Measurements from ENCODE around the gene APLNR. TPM values are rescaled to one million over a fixed set of nuclear protein-coding genes. Genes with fewer than 3 reads are reported as not detected.
A peak's percentile ranks its signal among the peaks of the same experiment; 100 is the strongest.

Gene APLNR
- polyA plus RNA-seq, 3 donors, result not detected

DNA sequence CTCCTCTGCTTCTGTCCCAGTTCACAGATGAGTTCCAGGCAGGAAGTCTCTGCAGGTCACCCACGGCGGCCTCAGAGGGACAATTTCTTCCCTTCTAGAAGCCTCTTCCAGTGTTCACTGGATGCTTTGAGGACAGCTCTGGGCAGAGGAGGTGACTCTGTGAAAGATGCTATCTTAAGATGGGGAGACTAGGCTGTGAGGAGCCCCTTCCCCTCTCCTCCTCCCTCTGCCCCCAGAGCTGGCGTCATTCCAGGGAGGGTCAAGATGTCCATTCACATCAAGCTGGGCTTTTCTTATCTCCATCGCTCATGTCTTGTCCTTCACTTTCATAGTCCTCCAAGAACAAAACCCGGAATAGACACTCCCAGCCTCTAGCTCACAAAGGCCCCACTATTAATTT, 3.3 kb downstream of the APLNR start:
- Histone ChIP-seq H3K79me2 (ENCODE audit: insufficient read depth, low read length) (no peaks in the 10 kb centered on the region), H3K4me1 (ENCODE audit: control insufficient read depth in 1 of 2, insufficient read depth in 2 of 2, low read length in 2 of 2) (no peaks in the 10 kb centered on the region), H3K9me3 (replicated peaks in 1 of 2; ENCODE audit: control insufficient read depth in 1 of 2, insufficient read depth in 1 of 2, low read length in 2 of 2) (no peaks in the 10 kb centered on the region), H3K4me3 (replicated peaks in 1 of 3; ENCODE audit: low read depth in 2 of 3, low read length in 3 of 3) (no peak overlapping the region), H3K27me3 (ENCODE audit: control insufficient read depth in 2 of 2, insufficient read depth in 2 of 2, low read length in 2 of 2) (peaks cover 45 to 89% of the 10 kb centered on the region in 2 donors), H3K9ac (ENCODE audit: insufficient read depth, low read length, poor library complexity, severe bottlenecking) (no peak overlapping the region), H2AFZ (ENCODE audit: insufficient read depth, low read depth, low read length, poor library complexity, severe bottlenecking) (no peak overlapping the region), H3K27ac (ENCODE audit: low read depth in 1 of 2, low read length in 2 of 2) (no peak overlapping the region), H3K4me2 (replicated peaks; ENCODE audit: extremely low read depth, low read length, poor library complexity, severe bottlenecking) (no peak overlapping the region), H3K36me3 (replicated peaks in 1 of 2; ENCODE audit: control insufficient read depth in 1 of 2, insufficient read depth in 2 of 2, low read length in 2 of 2) (no peaks in the 10 kb centered on the region), H4K20me1 (ENCODE audit: insufficient read depth, low read length) (no peaks in the 10 kb centered on the region)
- H3K27ac Mint-ChIP-seq, result no peak overlapping the region
- intact Hi-C loops (cut with micrococcal nuclease), result no loop called here
- TF ChIP-seq, protein P1, sequence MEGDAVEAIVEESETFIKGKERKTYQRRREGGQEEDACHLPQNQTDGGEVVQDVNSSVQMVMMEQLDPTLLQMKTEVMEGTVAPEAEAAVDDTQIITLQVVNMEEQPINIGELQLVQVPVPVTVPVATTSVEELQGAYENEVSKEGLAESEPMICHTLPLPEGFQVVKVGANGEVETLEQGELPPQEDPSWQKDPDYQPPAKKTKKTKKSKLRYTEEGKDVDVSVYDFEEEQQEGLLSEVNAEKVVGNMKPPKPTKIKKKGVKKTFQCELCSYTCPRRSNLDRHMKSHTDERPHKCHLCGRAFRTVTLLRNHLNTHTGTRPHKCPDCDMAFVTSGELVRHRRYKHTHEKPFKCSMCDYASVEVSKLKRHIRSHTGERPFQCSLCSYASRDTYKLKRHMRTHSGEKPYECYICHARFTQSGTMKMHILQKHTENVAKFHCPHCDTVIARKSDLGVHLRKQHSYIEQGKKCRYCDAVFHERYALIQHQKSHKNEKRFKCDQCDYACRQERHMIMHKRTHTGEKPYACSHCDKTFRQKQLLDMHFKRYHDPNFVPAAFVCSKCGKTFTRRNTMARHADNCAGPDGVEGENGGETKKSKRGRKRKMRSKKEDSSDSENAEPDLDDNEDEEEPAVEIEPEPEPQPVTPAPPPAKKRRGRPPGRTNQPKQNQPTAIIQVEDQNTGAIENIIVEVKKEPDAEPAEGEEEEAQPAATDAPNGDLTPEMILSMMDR (IDR thresholded peaks at IDR 0.05), result no peak
- H3K27me3 Mint-ChIP-seq (ENCODE audit: low read depth in 3 of 3), result peaks cover 68 to 93% (median 79%) of the 10 kb centered on the region in 3 donors
- H3K36me3 Mint-ChIP-seq, result no peaks in the 10 kb centered on the region
- DNase-seq, result no peak
- peaks cover 0 to 5% (median 0%) of the 10 kb centered on the region in 7 donors for H3K9me3 Mint-ChIP-seq
- peak overlapping the region in 1 of 2 donors; percentile 36 for H3K4me3 Mint-ChIP-seq
- H3K4me1 Mint-ChIP-seq, result peaks cover 4% of the 10 kb centered on the region
- WGBS (ENCODE audit: insufficient coverage), result 62% methylated on average over 3 of the region's 5 CpGs

DNA sequence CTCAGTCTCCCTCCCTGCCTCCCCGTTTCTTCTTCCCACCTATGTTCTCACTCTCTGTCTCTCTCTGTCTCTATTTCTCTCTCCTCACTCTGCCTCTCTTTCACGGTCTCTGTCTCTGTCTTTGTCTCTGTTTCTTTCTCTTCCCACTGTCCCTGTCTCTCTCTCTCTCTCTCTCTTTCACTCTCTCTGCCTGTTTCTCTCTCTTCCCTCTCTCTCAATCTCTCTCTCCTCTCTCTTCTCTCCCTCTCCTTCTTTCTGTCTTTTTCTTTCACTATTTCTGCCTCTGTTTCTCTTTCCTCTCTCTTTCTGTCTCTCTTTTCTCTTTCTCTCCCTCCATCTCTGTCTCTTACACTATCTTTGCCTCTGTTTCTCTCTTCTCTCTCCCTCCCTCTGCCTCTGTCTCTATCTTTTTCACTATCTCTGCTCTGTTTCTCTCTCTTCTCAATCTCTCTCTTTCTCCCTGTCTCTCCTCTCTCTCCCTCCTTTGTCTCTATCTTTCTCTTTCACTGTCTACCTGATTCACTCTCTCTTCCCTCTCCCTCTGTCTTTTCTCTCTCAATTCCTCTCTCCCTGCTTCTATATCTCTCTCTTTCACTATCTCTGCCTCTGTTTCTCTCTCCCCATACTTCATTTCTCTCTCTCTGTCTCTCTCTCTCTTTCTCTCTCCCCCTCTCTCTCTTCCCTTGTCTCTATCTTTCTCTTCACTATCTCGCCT, 5.4 kb downstream of the APLNR start:
- H3K27me3 Mint-ChIP-seq (ENCODE audit: low read depth in 3 of 3), result peaks cover 54 to 78% (median 64%) of the 10 kb centered on the region in 3 donors
- H3K9ac ChIP-seq (ENCODE audit: insufficient read depth, low read length, poor library complexity, severe bottlenecking), result no peak overlapping the region

More for the DNA sequence above, 5.4 kb downstream of the APLNR start:
- Histone ChIP-seq H4K20me1 (ENCODE audit: insufficient read depth, low read length) (no peaks in the 10 kb centered on the region), H3K79me2 (ENCODE audit: insufficient read depth, low read length) (no peaks in the 10 kb centered on the region), H3K9me3 (replicated peaks in 1 of 2; ENCODE audit: control insufficient read depth in 1 of 2, insufficient read depth in 1 of 2, low read length in 2 of 2) (no peaks in the 10 kb centered on the region), H2AFZ (ENCODE audit: insufficient read depth, low read depth, low read length, poor library complexity, severe bottlenecking) (no peak overlapping the region), H3K4me3 (replicated peaks in 1 of 3; ENCODE audit: low read depth in 2 of 3, low read length in 3 of 3) (no peak overlapping the region), H3K4me2 (replicated peaks; ENCODE audit: extremely low read depth, low read length, poor library complexity, severe bottlenecking) (no peak overlapping the region), H3K27me3 (ENCODE audit: control insufficient read depth in 2 of 2, insufficient read depth in 2 of 2, low read length in 2 of 2) (peaks cover 41 to 78% of the 10 kb centered on the region in 2 donors), H3K27ac (ENCODE audit: low read depth in 1 of 2, low read length in 2 of 2) (no peak overlapping the region), H3K36me3 (replicated peaks in 1 of 2; ENCODE audit: control insufficient read depth in 1 of 2, insufficient read depth in 2 of 2, low read length in 2 of 2) (no peaks in the 10 kb centered on the region), H3K4me1 (ENCODE audit: control insufficient read depth in 1 of 2, insufficient read depth in 2 of 2, low read length in 2 of 2) (no peaks in the 10 kb centered on the region)
- no peak for DNase-seq
- H3K9me3 Mint-ChIP-seq, result peaks cover 0 to 5% (median 0%) of the 10 kb centered on the region in 7 donors
- H3K36me3 Mint-ChIP-seq, result no peaks in the 10 kb centered on the region
- intact Hi-C loops (cut with micrococcal nuclease), result no loop called here
- H3K27ac Mint-ChIP-seq, result peak overlapping the region in 2 of 7 donors; percentile 0
- peak overlapping the region in 1 of 2 donors; percentile 18 for H3K4me3 Mint-ChIP-seq
- no peaks in the 10 kb centered on the region for H3K4me1 Mint-ChIP-seq
- TF ChIP-seq, protein P1 (IDR thresholded peaks at IDR 0.05), result no peak
- 44% methylated on average over 3 of the region's 3 CpGs for WGBS (ENCODE audit: insufficient coverage)
